GM21737 (cell line): ENCODE measurements around the gene KAZN.

Experiments
- ATAC-seq: cut with Tn5 transposase; IDR thresholded peaks from one replicate; pipeline ENCODE4 v1.9.1; 2021; ENCODE audit warnings: mild to moderate bottlenecking, moderate library complexity; ENCODE audit not compliant: unreplicated experiment

Gene KAZN

GRCh38 chr1:15158506-15159165, 560.2 kb downstream of the KAZN start:
- no peak for ATAC-seq

GRCh38 chr1:15159166-15159555, 560.7 kb downstream of the KAZN start:
- ATAC-seq = no peak

- ATAC-seq = no peak
These were observed 562.1 kb downstream of the KAZN start for GRCh38 chr1:15160626-15161025.

GRCh38 chr1:15167386-15167785, 568.9 kb downstream of the KAZN start:
- no peak for ATAC-seq
